HEK293T (cell line): ENCODE results near the gene NAALADL2.

Experiments used
- ARNT ChIP-seq: fragments of 450-650 bp; IDR thresholded peaks from 2 replicates; pipeline ENCODE4 v1.6.1; 2017; ENCODE audit warnings: mild to moderate bottlenecking
- BHLHE40 ChIP-seq: fragments of 450-650 bp; IDR thresholded peaks from 2 replicates; pipeline ENCODE4 v1.6.1; 2016; ENCODE audit warnings: mild to moderate bottlenecking, moderate library complexity, borderline replicate concordance
- CTBP1 ChIP-seq: fragments of 450-650 bp; IDR thresholded peaks from 2 replicates; pipeline ENCODE4 v1.6.1; 2016; ENCODE audit warnings: borderline replicate concordance
- ELF4 ChIP-seq: fragments of 450-650 bp; IDR thresholded peaks from 2 replicates; pipeline ENCODE4 v1.6.1; 2017; ENCODE audit warnings: antibody characterized with exemption
- FOXA1 ChIP-seq: fragments of 450-650 bp; IDR thresholded peaks from 2 replicates; pipeline ENCODE4 v1.6.1; 2016; ENCODE audit warnings: mild to moderate bottlenecking
- FOXM1 ChIP-seq: fragments of 450-650 bp; IDR thresholded peaks from 2 replicates; pipeline ENCODE4 v1.6.1; 2017; ENCODE audit warnings: mild to moderate bottlenecking, borderline replicate concordance
- L3MBTL2 ChIP-seq: fragments of 450-650 bp; conservative IDR thresholded peaks from 2 replicates; pipeline ENCODE4 v1.6.1; 2016; ENCODE audit warnings: mild to moderate bottlenecking
- LEF1 ChIP-seq: fragments of 450-650 bp; IDR thresholded peaks from 2 replicates; pipeline ENCODE4 v1.6.1; 2017; ENCODE audit warnings: mild to moderate bottlenecking, borderline replicate concordance
- PKNOX1 ChIP-seq: fragments of 450-650 bp; IDR thresholded peaks from 2 replicates; pipeline ENCODE4 v1.6.1; 2016
- SP1 ChIP-seq: fragments of 450-650 bp; IDR thresholded peaks from 2 replicates; pipeline ENCODE4 v1.6.1; 2017
- SUZ12 ChIP-seq: fragments of 450-650 bp; IDR thresholded peaks from 2 replicates; pipeline ENCODE4 v1.6.1; 2016; ENCODE audit warnings: mild to moderate bottlenecking
- TARDBP ChIP-seq: fragments of 450-650 bp; IDR thresholded peaks from 2 replicates; pipeline ENCODE4 v1.6.1; 2016
- ZNF384 ChIP-seq: fragments of 450-650 bp; IDR thresholded peaks from 2 replicates; pipeline ENCODE4 v1.6.1; 2016

- TF ChIP-seq SP1 (no peak), SUZ12 (no peak), ELF4 (no peak), ZNF384 (no peak), BHLHE40 (no peak), LEF1 (no peak), FOXM1 (no peak), TARDBP (no peak), FOXA1 (no peak), CTBP1 (no peak), PKNOX1 (no peak), ARNT (no peak), L3MBTL2 (no peak)
Measured at GRCh38 chr3:175267561-175267960, 408.4 kb downstream of the NAALADL2 start.
